Stimulated activated CD8-positive, alpha-beta memory T cell treated with anti-CD3 and anti-CD28 coated beads, Interleukin-12 subunit alpha, Interleukin-12 subunit beta, amount 100 ng/mL, for 24 hours (primary cell): ENCODE measurements around the gene RHEX.
"Not testable (repeated sequence)": the region's sequence is repeated elsewhere in the genome, so short reads cannot be mapped to it uniquely, and the experiment has no call there.

Experiments
- DNase-seq: peaks from one replicate; pipeline ENCODE4 v3.0.0-alpha.2; 2020; ENCODE audit errors: extremely low read depth

RHEX gene

DNA sequence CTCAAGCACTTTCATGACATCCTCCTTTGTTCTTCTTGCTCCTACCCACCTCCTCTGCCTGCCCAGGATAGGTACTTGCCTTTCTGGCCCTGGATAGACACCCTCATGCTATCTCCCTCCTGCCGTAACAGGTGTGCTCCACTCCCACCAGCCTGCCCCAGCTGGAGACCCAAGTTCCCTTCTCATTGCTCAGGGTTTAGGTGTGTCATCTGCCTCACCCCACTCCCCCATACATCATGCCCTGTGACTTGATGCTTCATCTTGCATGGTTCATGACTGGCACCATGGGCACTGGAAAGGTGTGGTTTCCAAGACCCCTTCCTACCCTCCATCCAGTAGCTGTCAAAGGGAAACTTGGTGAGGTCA, 5.9 kb downstream of the RHEX start:
- DNase-seq, result no peak

DNA sequence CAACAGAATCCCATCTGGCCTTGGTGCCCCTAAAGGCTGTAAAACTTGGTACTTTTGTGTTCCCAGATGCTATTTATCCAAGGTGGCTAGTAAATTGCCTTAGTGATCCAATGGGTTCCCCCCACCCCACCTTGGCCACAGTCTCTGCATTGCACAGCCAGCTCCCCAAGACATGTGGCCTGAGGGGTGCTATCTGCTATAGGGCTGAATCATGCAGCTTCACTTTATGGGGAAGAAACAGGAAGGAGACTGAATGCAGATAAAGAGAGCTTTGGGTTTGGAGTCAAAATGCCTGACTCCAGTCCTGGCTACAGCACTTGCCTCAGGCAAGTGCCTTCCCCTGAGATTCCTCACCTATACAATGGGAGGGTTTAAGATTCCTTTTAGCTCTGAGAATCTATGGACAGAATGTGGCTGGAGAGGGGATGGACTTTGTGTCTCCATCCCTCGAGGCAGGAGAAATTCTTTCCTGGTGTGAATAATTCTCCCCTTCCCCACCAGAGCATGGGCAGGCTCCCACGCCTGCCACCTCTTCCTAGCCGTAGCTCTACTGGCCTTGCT, 6.5 kb downstream of the RHEX start:
- DNase-seq, result no peak

DNA sequence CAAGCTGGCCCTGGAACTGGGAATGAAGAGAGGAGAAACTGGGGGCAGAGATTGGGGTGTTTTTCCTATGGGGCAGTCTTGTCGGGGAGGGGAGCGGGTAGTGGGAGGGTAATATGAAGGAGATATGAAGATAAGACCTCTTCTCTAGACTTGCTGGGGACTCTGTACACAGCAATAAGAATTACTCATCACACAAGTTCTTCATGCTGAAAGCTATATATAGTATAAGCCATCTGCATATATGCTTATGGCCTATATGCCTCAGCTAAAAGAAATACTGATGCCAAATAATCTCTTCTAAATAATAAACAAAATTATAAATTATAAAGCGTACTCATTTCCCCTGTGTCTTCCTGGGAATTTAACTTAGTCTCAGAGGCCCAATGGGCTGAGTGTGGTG, 7.9 kb downstream of the RHEX start:
- DNase-seq, result no peak

- DNase-seq, result no peak
These were observed 9.5 kb downstream of the RHEX start for GRCh38 chr1:206062464-206062863.

- DNase-seq, result not testable (repeated sequence)
These were observed 11.0 kb downstream of the RHEX start for GRCh38 chr1:206064001-206064400.

DNA sequence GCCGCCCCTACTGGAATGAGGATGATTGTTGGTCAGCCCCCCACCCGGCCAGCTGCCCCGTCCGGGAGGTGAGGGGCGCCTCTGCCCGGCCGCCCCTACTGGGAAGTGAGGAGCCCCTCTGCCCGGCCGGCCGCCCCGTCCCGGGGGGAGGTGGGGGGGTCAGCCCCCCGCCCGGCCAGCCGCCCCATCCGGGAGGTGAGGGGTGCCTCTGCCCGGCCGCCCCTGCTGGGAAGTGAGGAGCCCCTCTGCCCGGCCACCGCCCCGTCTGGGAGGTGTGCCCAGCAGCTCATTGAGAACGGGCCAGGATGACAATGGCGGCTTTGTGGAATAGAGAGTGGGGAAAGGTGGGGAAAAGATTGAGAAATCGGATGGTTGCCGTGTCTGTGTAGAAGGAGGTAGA, 11.5 kb downstream of the RHEX start:
- DNase-seq, result not testable (repeated sequence)

DNA sequence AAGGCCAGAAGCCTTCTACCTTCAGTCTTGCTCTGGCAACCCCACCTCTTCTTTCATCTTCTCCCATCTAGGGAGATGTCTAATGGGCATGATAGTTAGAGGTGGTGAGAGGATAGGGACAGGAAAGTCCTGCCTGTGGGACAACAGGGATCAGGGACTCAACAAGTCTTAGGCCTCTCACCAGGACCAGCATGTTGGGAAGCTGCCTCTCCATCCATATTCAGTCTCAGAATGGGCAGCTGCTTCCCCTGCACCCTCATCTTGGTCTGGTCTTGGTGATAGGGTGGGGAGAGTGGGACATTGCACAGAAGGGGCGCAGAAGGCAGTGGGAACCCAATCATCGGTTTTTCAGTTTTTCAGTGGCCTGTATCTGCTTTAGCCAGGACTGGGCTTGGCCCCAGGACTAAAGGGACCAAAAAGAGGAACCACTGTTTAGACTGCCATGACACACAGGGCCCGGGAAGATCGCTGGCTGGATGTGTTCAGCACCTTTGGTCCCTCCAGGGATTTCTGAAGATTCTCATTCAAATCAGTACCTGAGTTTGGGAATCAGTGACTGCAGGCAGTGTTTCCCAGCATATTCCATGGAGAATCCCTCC, 12.7 kb downstream of the RHEX start:
- no peak for DNase-seq

GRCh38 chr1:206066479-206067171, 13.7 kb downstream of the RHEX start:
- DNase-seq, result no peak

DNA sequence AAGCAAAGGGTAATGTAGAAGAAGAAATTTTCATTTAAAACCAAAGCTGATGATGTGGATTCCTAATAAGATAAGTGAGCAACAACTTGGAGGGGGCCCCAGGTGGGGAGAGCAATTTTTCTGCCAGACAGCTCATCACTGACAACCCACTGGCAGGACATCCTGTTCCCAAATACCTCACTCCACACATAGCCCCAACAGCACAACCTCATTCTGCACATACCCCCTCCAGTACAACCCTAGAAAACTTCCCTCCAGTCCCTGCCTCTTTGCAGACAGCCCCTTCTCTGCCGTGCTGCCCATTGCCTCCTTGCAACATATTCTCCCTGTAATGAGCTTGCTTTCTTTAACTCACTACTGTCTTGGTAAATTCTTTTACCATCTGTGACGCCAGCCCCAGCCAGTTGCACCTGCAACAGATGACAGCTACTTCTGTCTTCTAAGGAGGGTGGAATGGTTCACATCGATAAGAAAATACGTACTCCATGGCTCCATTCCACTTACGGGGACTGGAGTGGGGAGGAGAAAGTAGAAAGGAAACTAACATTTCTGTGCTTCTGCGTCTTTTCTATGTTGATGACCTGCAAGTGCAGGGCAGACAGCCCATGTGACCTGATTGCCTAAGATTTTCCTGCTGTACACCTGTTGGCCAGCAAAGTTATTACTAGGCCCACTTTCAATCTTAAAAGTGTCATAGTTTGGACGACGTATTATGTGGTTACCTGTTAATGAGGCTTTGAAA, 14.7 kb downstream of the RHEX start:
- DNase-seq, result no peak

DNA sequence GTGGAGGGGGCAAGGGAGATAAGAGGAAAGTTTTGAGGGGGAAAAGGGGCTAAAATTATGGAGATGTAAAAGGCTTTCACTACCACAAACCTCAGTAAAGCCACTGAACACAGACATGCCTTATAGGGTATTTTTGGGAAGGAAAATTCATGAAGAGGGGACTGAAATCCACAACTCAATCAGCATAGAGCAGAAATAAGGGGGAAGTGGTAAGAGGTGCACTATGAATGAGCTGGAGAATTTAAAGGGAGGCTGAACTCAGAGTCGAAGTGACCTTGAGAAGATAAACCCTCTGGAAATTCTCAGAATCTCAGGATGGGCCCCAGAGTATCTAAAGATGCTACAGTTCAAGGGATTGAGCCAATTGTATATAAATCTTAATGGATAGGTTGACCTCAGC, 15.3 kb downstream of the RHEX start:
- DNase-seq, result no peak

GRCh38 chr1:206070627-206071304, 17.8 kb downstream of the RHEX start:
- no peak for DNase-seq

DNA sequence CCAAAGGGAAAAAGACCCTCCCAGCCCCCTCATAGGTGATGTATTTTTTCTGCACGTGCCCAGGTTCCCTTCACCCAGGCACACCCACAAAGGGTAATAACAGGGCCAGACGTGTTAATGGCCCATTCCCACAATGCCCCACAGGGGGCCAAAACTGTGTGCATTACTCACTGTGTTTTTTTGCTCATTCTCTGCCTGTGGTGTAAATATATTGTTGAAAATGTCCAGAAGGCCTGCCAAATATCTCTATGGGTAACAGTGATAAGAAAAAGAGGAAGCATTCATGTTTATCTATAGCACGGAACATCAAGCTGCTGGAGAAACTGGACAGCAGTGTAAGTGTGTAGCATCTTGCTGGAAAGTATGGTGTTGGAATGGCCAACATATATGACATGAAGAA, 21.9 kb downstream of the RHEX start:
- no peak for DNase-seq

DNA sequence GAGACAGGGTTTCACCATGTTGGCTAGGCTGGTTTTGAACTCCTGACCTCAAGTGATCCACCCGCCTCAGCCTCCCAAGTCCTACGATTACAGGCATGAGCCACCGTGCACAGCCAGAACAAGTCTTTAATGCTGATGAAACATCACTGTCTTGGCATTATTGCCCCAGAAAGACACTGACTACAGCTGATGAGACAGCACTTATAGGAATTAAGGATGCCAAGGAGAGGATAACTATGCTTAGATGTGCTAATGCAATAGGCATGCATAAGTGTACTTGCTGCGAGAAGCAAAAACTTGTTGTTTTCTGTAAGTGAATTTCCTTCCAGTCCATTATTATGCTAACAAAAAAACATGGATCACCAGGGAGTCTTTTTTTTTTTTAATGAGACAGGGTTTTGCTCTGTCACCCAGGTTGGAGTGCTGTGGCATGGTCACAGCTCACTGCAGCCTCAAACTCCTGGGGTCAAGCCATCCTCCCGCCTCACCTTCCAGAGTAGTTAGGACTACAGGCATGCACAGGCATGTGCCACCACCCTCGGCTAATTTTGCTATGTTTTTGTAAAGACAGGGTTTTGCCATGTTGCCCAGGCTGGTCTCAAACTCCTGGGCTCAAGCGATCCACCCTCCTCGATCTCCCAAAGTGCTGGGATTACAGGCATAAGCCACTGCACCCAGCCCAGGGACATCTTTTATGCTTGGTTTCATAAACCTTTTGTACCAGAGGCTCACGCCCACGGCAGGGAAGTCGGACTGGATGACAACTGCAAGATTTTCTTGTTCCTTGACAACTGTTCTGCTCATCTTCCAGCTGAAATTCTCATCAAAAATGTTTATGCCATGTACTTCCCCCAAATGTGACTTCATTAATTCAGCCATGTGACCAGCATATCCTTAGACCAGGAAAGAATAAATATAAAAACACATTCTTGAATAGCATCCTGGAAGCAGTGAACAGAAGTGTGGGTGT, 23.1 kb downstream of the RHEX start:
- no peak for DNase-seq

- no peak for DNase-seq
These were observed 26.2 kb downstream of the RHEX start for GRCh38 chr1:206079135-206079534.

DNA sequence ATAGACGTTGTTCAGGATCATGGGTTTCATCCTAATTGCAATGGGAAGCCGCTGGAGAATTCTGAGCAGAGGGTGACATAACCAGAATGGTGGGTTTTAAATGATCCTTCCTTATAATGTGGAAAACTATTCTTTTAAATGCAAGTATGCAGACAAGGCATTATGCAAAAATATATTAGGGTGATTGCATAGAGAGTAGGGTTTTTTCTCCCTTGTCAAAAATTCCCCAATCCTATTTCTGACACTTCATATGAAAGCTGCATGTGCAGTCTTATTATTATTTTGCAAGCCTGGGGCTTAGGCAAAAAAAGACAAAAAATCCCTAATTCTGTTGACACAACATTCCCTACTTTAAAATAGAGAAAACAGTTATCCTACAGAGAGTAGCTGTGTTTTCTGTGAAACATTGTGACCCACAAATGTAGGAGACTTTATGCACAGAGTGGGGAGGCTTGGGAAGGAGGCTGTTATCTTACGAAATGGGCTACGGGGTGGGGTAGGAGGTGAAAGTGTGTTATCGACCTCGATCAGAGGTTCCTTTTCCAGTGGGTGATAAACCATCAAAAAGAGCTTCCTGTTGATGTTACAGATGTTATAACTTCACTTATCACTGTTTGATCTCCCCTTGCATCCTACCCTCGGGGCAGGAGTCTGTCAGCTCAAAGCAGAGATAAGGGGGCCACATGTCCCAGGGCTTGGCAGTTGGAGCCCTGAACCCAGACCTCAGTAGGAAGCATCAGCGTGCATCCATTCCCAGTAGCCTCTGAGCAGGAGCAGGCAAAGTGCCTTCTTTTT, 27.2 kb downstream of the RHEX start:
- no peak for DNase-seq

- DNase-seq, result no peak
These were observed 28.9 kb downstream of the RHEX start for GRCh38 chr1:206081856-206082255.

- DNase-seq, result no peak
These were observed 30.1 kb downstream of the RHEX start for GRCh38 chr1:206082831-206083695.

GRCh38 chr1:206083750-206084149, 30.8 kb downstream of the RHEX start:
- no peak for DNase-seq

DNA sequence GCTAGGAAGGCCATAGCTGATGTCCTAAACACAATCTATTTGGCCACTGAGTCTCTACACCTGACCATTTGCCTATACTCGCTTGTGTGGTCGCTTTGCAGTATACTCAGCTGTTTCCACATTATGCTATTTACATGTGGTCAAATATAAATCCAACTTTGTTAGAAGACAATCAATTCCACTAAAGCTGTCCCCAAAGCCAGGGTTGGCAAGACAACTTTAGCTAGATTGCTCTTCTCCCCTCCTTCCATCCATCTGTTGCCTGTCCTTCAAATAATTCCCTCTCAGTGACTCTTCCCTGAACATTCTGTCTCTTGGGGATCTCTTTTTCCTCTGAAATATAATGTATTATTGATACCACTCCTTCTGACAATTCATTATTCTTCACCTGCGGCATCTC, 34.1 kb downstream of the RHEX start:
- DNase-seq, result no peak
